Tibial nerve (tissue), 4 donors: Measurements from ENCODE around the gene NSD2. TPM values are rescaled to one million over a fixed set of nuclear protein-coding genes. Genes with fewer than 3 reads are reported as not detected.
A peak's percentile ranks its signal among the peaks of the same experiment; 100 is the strongest.
"Not testable (repeated sequence)": the region's sequence is repeated elsewhere in the genome, so short reads cannot be mapped to it uniquely, and the experiment has no call there.

Source experiments
- DNase-seq, 2 donors: peaks; one replicate each; pipeline ENCODE4 v3.0.0-alpha.2; 2019; ENCODE audit warnings: low spot score in 2 of 2
- H3K27ac ChIP-seq, 4 donors: fragments of 200-600 bp; sonication (generic) in 3 of 4; one replicate each; pipeline ENCODE4 v1.5.1; 2017 to 2019; ENCODE audit warnings: mild to moderate bottlenecking in 1 of 4
- H3K27me3 ChIP-seq, 2 donors: fragments of 200-600 bp; sonication (generic) in 1 of 2; one replicate each; pipeline versions ENCODE4 v1.5.1 to v1.6.0; 2017 to 2019
- H3K36me3 ChIP-seq, 3 donors: fragments of 200-600 bp; sonication (generic); one replicate each; pipeline ENCODE4 v1.5.1; 2018 to 2019
- H3K4me1 ChIP-seq, 4 donors: fragments of 200-600 bp; sonication (generic) in 3 of 4; one replicate each; pipeline ENCODE4 v1.5.1; 2017 to 2019
- H3K4me3 ChIP-seq, 4 donors: fragments of 200-600 bp; sonication (generic) in 3 of 4; one replicate each; pipeline ENCODE4 v1.5.1; 2017 to 2019; ENCODE audit warnings: mild to moderate bottlenecking in 1 of 4, moderate library complexity in 1 of 4
- H3K9me3 ChIP-seq, 4 donors: fragments of 200-600 bp; sonication (generic) in 3 of 4; one replicate each; pipeline ENCODE4 v1.5.1; 2017 to 2019
- CTCF ChIP-seq, 5 experiments: fragments of 200-600 bp in 3 of 5; fragments of 450-650 bp in 2 of 5; sonication (generic) in 3 of 5; IDR thresholded peaks; one replicate each; pipeline ENCODE4 v1.5.1; 2016 to 2019; ENCODE audit warnings: antibody characterized with exemption in 5 of 5, mild to moderate bottlenecking in 3 of 5, moderate library complexity in 2 of 5
- EP300 ChIP-seq, 2 donors: sonication (generic); formaldehyde crosslinking; IDR thresholded peaks; one replicate each; pipeline ENCODE4 v1.6.1; 2017; ENCODE audit warnings: antibody characterized with exemption in 2 of 2, mild to moderate bottlenecking in 1 of 2
- POLR2A ChIP-seq, 2 donors: fragments of 450-650 bp; IDR thresholded peaks; one replicate each; pipeline ENCODE4 v1.6.1; 2017; ENCODE audit warnings: antibody characterized with exemption in 2 of 2, mild to moderate bottlenecking in 2 of 2, moderate library complexity in 2 of 2
- WGBS, 2 donors: methylation state at CpG; one replicate each; pipeline ENCODE4 v1.1.5; 2018; 5-methylcytosine and 5-hydroxymethylcytosine counted together
- total RNA-seq, 4 donors: library from RNA; depleted of rRNA; stranded (reverse); fragments of >200 nt; gene quantifications; one replicate each; pipeline ENCODE4 v1.1.0, GENCODE V29; 2016

Gene NSD2
- total RNA-seq, 4 donors from 2014 or later, result 27.2 to 45.6 (median 32.2) TPM

- Histone ChIP-seq H3K9me3 (no peaks in the 10 kb centered on the region), H3K4me1 (peaks cover 0 to 35% (median 20%) of the 10 kb centered on the region in 4 donors), H3K27me3 (no peaks in the 10 kb centered on the region), H3K36me3 (peaks cover 3 to 81% (median 7%) of the 10 kb centered on the region in 3 donors), H3K4me3 (no peak overlapping the region), H3K27ac (peak overlapping the region; percentile 17 to 80 (median 61))
- 63 to 72% methylated on average over 13 of the region's 13 CpGs for WGBS, 2 donors
- peak in 1 of 5 experiments; percentile 12 for TF ChIP-seq CTCF (IDR thresholded peaks at IDR 0.05)
- no peak for TF ChIP-seq POLR2A (IDR thresholded peaks at IDR 0.05)
- no peak for DNase-seq
Measured at GRCh38 chr4:1842339-1842895, 28.8 kb upstream of the NSD2 start.

GRCh38 chr4:1842993-1843448, 28.2 kb upstream of the NSD2 start:
- no peak for TF ChIP-seq EP300 (IDR thresholded peaks at IDR 0.05)
- no peak for TF ChIP-seq CTCF (IDR thresholded peaks at IDR 0.05)
- no peak for TF ChIP-seq POLR2A (IDR thresholded peaks at IDR 0.05)
- no peak overlapping the region for H3K4me3 ChIP-seq
- peaks cover 3 to 83% (median 7%) of the 10 kb centered on the region in 3 donors for H3K36me3 ChIP-seq
- H3K9me3 ChIP-seq, result no peaks in the 10 kb centered on the region
- no peaks in the 10 kb centered on the region for H3K27me3 ChIP-seq
- H3K27ac ChIP-seq, result peak overlapping the region; percentile 17 to 80 (median 61)
- H3K4me1 ChIP-seq, result peaks cover 0 to 35% (median 20%) of the 10 kb centered on the region in 4 donors
- DNase-seq, result peak in 1 of 2 donors; percentile 33
- 41 to 46% methylated on average over 17 of the region's 17 CpGs for WGBS, 2 donors

GRCh38 chr4:1843852-1844251, 27.3 kb upstream of the NSD2 start:
- peak overlapping the region in 3 of 4 donors; percentile 54 to 80 (median 68) for H3K27ac ChIP-seq
- WGBS, 2 donors, result 41 to 51% methylated on average over 8 to 10 of the region's 10 CpGs
- peak in 1 of 2 donors; percentile 37 for TF ChIP-seq EP300 (IDR thresholded peaks at IDR 0.05)
- TF ChIP-seq CTCF (IDR thresholded peaks at IDR 0.05), result no peak
- no peak for TF ChIP-seq POLR2A (IDR thresholded peaks at IDR 0.05)
- no peaks in the 10 kb centered on the region for H3K27me3 ChIP-seq
- peaks cover 2 to 80% (median 3%) of the 10 kb centered on the region in 3 donors for H3K36me3 ChIP-seq
- no peak overlapping the region for H3K4me3 ChIP-seq
- H3K9me3 ChIP-seq, result no peaks in the 10 kb centered on the region
- peaks cover 0 to 37% (median 20%) of the 10 kb centered on the region in 4 donors for H3K4me1 ChIP-seq
- DNase-seq, result peak; percentile 56 to 62

GRCh38 chr4:1844618-1845017, 26.6 kb upstream of the NSD2 start:
- WGBS, 2 donors, result 89 to 98% methylated on average over 10 of the region's 10 CpGs
- not testable (repeated sequence) for DNase-seq
- peaks cover 0 to 72% (median 3%) of the 10 kb centered on the region in 3 donors for H3K36me3 ChIP-seq

GRCh38 chr4:1846580-1846979, 24.6 kb upstream of the NSD2 start:
- Histone ChIP-seq H3K4me1 (peaks cover 0 to 54% (median 23%) of the 10 kb centered on the region in 4 donors), H3K36me3 (peaks cover 0 to 54% (median 0%) of the 10 kb centered on the region in 3 donors), H3K4me3 (no peak overlapping the region), H3K27ac (no peak overlapping the region), H3K27me3 (no peaks in the 10 kb centered on the region), H3K9me3 (no peaks in the 10 kb centered on the region)
- no peak for DNase-seq
- TF ChIP-seq EP300 (IDR thresholded peaks at IDR 0.05) (no peak), CTCF (IDR thresholded peaks at IDR 0.05) (no peak), POLR2A (IDR thresholded peaks at IDR 0.05) (no peak)
- WGBS, 2 donors, result 93 to 94% methylated on average over 2 of the region's 2 CpGs

More at GRCh38 chr4:1844618-1845017, 26.6 kb upstream of the NSD2 start:
- not testable (repeated sequence) for H3K27me3 ChIP-seq, H3K4me3 ChIP-seq, H3K9me3 ChIP-seq
- H3K4me1 ChIP-seq, result peaks cover 0 to 42% (median 20%) of the 10 kb centered on the region in 4 donors
- H3K27ac ChIP-seq, result peak overlapping the region in 2 of 4 donors; percentile 68 to 80
